T-helper 1 cell treated with Interleukin-12 subunit alpha and Interleukin-12 subunit beta and Interleukin-4 antibody, amounts not matched to agents 30 μg/mL and 1 μg/mL, for 36 hours (primary cell): ENCODE data around the gene NPAS3.

Experiments
- H3K27ac Mint-ChIP-seq: one replicate; pipeline ENCODE4 v1.8.0; 2021; ENCODE audit warnings: mild to moderate bottlenecking, mixed read lengths
- H3K27me3 Mint-ChIP-seq: one replicate; pipeline ENCODE4 v1.8.0; 2021; ENCODE audit warnings: low read depth, mixed read lengths
- H3K36me3 Mint-ChIP-seq: one replicate; pipeline ENCODE4 v1.8.0; 2021; ENCODE audit warnings: low read depth, mixed read lengths
- H3K4me1 Mint-ChIP-seq: one replicate; pipeline ENCODE4 v1.8.0; 2021; ENCODE audit warnings: low read depth, mixed read lengths
- H3K4me3 Mint-ChIP-seq: one replicate; pipeline ENCODE4 v1.8.0; 2021; ENCODE audit warnings: mild to moderate bottlenecking, moderate library complexity, mixed read lengths
- H3K9me3 Mint-ChIP-seq: one replicate; pipeline ENCODE4 v1.8.0; 2021; ENCODE audit warnings: mixed read lengths

NPAS3 gene

DNA sequence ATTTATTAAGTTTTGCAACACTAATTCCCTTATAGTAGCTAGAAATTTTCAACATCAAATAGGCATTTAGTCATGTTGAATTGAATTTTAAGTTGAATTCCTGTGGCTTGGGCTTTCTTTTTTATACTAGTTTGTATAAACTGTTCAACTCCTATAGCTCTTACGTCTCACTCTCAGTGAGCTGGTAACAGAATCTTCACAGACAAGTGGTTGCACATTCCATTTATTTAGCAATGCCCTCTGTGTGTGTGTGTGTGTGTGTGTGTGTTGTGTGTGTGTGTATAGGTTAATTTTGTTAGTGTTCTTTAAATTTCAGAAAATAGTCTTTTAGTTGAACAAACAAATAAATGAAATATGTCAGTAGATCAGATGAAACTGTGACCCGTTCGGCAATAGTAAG, 425.0 kb downstream of the NPAS3 start:
- no peaks in the 10 kb centered on the region for H3K9me3 Mint-ChIP-seq
- no peaks in the 10 kb centered on the region for H3K27me3 Mint-ChIP-seq
- no peak overlapping the region for H3K27ac Mint-ChIP-seq
- no peaks in the 10 kb centered on the region for H3K36me3 Mint-ChIP-seq
- H3K4me1 Mint-ChIP-seq, result no peaks in the 10 kb centered on the region
- H3K4me3 Mint-ChIP-seq, result no peak overlapping the region

DNA sequence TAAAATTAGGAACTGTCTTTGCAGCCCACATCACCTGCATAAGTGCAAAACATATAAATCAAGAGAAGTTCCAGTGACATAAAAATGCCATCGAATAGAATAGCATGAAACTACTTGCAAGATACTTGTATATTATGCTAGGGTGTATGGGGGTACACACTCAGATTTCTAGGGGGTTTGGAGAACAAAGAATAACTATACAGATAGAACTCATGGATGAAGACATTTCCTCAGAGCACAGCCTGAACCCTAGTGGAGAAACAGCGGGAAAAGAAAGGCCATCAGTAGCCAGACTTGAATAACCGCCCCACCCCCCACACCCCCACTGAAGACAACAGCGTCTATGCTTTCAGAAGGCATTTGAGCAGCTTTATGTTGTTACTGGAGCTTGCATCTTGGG, 425.8 kb downstream of the NPAS3 start:
- H3K9me3 Mint-ChIP-seq, result no peaks in the 10 kb centered on the region
- no peaks in the 10 kb centered on the region for H3K36me3 Mint-ChIP-seq
- no peak overlapping the region for H3K27ac Mint-ChIP-seq
- no peak overlapping the region for H3K4me3 Mint-ChIP-seq
- H3K4me1 Mint-ChIP-seq, result no peaks in the 10 kb centered on the region
- no peaks in the 10 kb centered on the region for H3K27me3 Mint-ChIP-seq

DNA sequence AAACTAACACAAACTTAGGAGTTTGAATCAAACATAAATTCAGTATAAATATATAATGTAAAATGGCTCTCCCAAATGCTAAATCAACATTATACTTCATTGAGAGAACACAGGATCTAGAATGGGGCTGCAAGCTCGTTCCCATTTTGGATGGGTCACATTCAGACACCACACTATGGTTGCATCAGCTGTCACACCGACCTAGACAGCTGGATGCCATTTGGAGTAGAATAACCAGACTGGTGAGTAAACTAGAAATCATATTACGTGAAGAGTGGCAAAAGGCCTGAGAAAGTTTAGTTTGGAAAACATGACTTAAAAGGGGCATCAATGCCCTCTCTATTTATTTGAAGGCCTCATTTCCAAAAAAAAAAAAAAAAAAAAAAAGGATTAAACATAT, 430.4 kb downstream of the NPAS3 start:
- Mint-ChIP-seq H3K4me3 (no peak overlapping the region), H3K36me3 (no peaks in the 10 kb centered on the region), H3K27ac (no peak overlapping the region), H3K9me3 (no peaks in the 10 kb centered on the region), H3K27me3 (no peaks in the 10 kb centered on the region), H3K4me1 (no peaks in the 10 kb centered on the region)

DNA sequence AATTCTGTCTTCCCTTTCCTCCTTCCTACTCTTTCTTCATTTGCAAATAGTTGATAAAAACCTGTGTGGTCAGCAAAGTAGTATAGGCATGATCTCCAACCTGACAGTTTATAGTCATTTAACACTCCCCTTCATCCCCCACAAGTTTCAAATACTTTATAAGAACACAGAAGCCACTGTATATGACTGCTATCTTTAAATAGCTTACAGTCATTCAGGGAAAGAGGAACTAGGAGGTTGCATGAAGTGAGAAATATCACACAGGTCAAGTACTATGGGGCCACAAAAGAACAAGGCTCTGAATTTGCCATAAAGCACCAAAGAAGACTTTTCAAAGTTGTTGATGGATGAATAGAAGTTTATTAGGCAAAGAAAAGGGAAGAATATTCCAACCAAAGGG, 431.3 kb downstream of the NPAS3 start:
- no peaks in the 10 kb centered on the region for H3K9me3 Mint-ChIP-seq
- H3K27ac Mint-ChIP-seq, result no peak overlapping the region
- H3K4me1 Mint-ChIP-seq, result no peaks in the 10 kb centered on the region
- no peak overlapping the region for H3K4me3 Mint-ChIP-seq
- no peaks in the 10 kb centered on the region for H3K36me3 Mint-ChIP-seq
- no peaks in the 10 kb centered on the region for H3K27me3 Mint-ChIP-seq

DNA sequence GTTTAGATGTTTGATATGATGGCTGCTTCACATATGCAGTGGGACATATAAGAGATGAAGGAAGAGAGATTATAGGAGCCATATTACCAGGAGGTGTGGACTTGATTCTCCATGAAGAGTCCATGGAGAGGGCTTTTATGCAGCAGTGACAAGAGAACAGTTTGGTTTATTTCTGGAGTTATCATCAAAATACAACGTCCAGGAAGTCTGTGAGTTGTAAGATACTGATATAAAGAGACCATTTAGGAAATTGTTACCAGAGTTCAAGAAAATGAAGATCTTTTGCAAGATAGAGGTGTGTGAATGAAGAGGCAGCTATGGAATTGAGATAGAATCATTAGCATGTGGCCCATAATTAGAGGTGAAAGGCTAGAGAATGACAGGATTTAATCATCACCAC, 431.7 kb downstream of the NPAS3 start:
- H3K9me3 Mint-ChIP-seq, result no peaks in the 10 kb centered on the region
- no peaks in the 10 kb centered on the region for H3K27me3 Mint-ChIP-seq
- H3K36me3 Mint-ChIP-seq, result no peaks in the 10 kb centered on the region

DNA sequence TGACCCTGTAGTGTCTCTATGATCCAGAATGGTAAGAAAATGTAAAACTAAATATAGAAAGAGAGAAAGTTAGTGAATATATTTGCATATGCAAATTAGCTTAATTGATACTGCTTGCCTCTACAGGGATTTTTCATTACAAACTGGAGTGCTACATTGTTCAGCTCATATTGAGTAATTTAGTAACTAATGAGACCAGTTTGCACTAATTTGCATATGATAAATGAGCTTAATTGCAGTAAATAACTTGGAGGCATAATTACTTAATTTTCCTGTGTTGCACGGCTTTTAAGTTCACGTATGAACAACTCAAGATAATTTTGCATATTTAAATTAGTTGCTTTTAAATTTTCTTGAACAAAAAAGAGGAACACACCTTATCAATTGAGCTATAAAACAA, 436.5 kb downstream of the NPAS3 start:
- H3K4me1 Mint-ChIP-seq, result no peaks in the 10 kb centered on the region
- H3K4me3 Mint-ChIP-seq, result no peak overlapping the region

More for the DNA sequence above, 431.7 kb downstream of the NPAS3 start:
- no peak overlapping the region for H3K27ac Mint-ChIP-seq
- no peak overlapping the region for H3K4me3 Mint-ChIP-seq
- H3K4me1 Mint-ChIP-seq, result no peaks in the 10 kb centered on the region

DNA sequence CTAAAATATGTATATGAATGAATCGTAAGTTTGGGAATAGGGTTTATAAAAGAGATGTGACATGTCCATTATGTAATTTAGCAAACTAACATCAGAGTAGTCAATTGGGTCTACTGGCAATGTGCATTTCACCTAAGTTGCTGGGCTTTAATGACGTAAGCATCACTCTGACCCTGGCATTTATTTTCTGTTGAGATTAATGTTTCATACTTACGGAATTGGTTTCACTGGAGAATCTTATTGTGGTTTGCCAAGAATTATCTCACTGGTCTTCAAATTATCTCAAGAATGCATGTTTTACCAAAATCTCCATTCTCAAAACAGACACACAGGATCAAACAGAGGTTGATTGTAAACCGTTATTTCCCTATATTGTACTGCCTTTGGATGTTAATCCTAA, 437.1 kb downstream of the NPAS3 start:
- Mint-ChIP-seq H3K27ac (no peak overlapping the region), H3K9me3 (no peaks in the 10 kb centered on the region), H3K36me3 (no peaks in the 10 kb centered on the region), H3K4me1 (no peaks in the 10 kb centered on the region), H3K27me3 (no peaks in the 10 kb centered on the region), H3K4me3 (no peak overlapping the region)

More for the DNA sequence above, 436.5 kb downstream of the NPAS3 start:
- Mint-ChIP-seq H3K36me3 (no peaks in the 10 kb centered on the region), H3K27ac (no peak overlapping the region), H3K9me3 (no peaks in the 10 kb centered on the region), H3K27me3 (no peaks in the 10 kb centered on the region)

DNA sequence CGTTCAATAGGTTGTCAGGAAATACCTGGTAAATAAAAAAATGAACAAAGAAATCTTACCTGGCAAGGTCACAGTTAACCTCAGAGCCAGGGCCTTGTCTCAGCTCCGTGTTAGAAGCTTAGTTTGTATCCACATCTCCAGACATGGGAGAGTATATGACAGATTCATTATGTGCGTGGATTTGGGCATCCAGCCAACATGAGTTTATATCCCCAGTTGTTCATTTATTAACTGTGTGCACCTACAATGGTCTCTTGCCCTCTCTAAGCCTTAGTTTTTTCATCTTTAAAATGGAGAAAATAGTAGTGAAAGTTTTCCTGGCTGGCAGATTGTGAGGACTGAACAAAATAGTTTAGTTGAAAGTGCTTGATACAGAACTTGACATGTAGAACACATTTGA, 437.8 kb downstream of the NPAS3 start:
- H3K4me3 Mint-ChIP-seq, result no peak overlapping the region
- H3K9me3 Mint-ChIP-seq, result no peaks in the 10 kb centered on the region
- no peaks in the 10 kb centered on the region for H3K4me1 Mint-ChIP-seq
- H3K36me3 Mint-ChIP-seq, result no peaks in the 10 kb centered on the region
- H3K27ac Mint-ChIP-seq, result no peak overlapping the region
- H3K27me3 Mint-ChIP-seq, result no peaks in the 10 kb centered on the region

DNA sequence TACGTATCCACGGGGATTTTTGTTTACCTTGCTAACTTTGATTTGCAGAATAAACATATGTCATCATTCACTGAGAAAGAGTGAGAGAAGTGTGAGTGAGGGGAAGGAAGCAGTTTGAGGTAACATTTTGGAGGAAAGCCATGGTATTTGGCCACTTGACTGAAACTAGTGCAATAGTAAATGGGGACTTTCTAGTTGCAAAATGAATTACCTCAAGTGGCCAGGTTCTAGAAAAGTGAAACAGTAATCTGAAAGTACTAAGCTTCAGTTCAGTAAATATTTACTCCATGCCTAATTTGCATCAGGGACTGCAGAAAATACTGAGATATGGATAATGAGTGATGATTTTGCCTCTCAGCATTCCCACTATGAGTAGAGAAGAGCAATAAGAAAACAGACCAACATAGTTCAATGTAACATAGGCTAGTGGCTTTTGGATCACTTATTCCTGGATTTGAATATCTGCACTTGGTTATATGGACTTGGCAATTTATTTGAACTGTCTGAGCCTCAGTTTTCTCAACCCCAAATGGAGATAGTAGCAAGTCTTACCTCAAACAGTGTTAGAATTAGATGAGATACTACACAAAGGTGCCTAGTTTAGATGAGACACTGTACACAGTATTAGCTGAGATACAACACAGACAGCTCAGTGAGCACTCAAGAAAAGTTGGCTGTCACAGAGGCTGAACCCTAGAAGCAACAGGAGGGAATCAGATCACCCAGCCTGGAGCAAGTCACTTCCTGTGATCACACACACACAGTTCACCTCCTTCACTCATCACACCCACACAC, 439.1 kb downstream of the NPAS3 start:
- H3K27me3 Mint-ChIP-seq, result no peaks in the 10 kb centered on the region
- no peaks in the 10 kb centered on the region for H3K36me3 Mint-ChIP-seq
- H3K9me3 Mint-ChIP-seq, result no peaks in the 10 kb centered on the region
- H3K4me3 Mint-ChIP-seq, result no peak overlapping the region
- H3K27ac Mint-ChIP-seq, result no peak overlapping the region
- H3K4me1 Mint-ChIP-seq, result no peaks in the 10 kb centered on the region

DNA sequence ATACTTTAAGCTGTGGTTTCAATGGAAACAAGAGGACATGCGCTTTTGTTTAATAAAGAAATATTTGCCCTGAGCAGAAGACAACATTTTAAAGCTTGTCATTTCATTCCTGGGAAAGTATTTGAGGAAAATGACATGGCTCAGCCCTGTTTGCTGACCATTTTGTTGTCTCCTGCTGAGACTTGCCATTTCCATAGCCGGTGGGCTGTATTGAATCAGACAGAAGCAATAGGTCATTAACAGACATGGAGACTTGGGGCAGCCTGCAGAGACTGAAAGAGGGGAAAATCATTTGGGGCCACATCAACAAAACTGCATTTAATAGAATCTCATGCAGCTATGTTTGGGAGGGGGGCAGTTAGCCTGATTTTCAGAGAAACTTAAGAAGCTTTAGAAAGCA, 443.0 kb downstream of the NPAS3 start:
- H3K36me3 Mint-ChIP-seq, result no peaks in the 10 kb centered on the region

DNA sequence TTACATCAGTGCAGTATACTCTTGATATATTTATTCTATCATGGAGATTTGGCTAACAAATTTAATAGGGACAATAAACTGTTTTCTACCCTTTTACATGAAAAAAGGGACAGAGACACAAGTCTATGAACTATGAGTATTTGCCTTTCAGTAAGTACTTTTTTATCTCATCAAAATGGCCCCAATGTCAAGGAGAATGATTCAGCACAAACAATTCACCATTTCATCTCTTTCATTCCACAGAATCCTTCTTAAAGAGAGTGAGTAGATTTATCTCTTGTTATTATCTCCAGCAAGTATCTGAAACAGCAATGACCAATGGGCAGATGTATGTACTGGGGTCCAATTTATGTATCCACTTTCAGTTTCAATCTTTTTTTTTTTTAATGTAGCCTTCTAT, 447.5 kb downstream of the NPAS3 start:
- H3K9me3 Mint-ChIP-seq, result no peaks in the 10 kb centered on the region
- H3K4me3 Mint-ChIP-seq, result no peak overlapping the region
- no peak overlapping the region for H3K27ac Mint-ChIP-seq
- no peaks in the 10 kb centered on the region for H3K27me3 Mint-ChIP-seq
- H3K36me3 Mint-ChIP-seq, result no peaks in the 10 kb centered on the region
- H3K4me1 Mint-ChIP-seq, result no peaks in the 10 kb centered on the region

More for the DNA sequence above, 443.0 kb downstream of the NPAS3 start:
- Mint-ChIP-seq H3K4me3 (no peak overlapping the region), H3K4me1 (no peaks in the 10 kb centered on the region), H3K27ac (no peak overlapping the region), H3K9me3 (no peaks in the 10 kb centered on the region), H3K27me3 (no peaks in the 10 kb centered on the region)

DNA sequence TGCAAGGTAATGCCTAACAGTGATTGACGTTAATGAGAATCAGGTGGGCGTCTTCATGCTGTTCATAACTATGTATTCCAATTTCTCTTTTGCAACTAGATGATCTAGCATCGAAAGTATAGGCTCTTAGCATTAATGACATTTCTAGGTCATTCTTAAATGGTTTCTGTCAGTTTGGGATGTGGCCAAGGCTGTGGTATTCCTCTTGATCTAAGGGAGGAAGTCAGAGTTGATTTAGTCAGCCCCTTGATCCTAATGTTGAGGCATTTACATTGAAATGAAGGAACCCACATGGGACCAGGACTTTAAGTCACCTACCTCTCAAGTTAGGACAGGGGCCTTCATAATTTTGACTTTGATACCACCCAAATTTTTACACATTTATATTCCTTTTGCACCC, 448.1 kb downstream of the NPAS3 start:
- no peaks in the 10 kb centered on the region for H3K27me3 Mint-ChIP-seq
- no peaks in the 10 kb centered on the region for H3K4me1 Mint-ChIP-seq
- no peak overlapping the region for H3K4me3 Mint-ChIP-seq

DNA sequence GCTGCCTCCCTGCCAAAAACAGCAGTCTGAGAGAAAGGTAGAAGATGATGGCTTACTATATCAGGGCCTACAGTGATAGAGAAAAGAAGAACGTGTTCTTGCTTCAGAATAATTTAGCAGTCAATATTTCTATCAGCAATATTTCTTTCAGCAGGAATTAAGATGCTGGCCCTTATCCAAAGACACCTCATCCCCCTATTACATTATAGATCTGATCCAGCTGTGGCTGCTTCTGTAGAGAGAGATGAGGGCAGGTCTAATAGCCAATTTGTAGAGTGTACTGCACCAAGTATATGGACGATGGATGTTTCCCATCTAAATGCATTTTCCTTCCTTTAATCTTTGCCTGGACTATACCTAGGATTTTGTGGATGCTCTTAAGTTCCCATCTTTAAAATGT, 451.7 kb downstream of the NPAS3 start:
- Mint-ChIP-seq H3K9me3 (no peaks in the 10 kb centered on the region), H3K36me3 (no peaks in the 10 kb centered on the region), H3K4me3 (no peak overlapping the region), H3K27me3 (no peaks in the 10 kb centered on the region), H3K27ac (no peak overlapping the region), H3K4me1 (no peaks in the 10 kb centered on the region)

More for the DNA sequence above, 448.1 kb downstream of the NPAS3 start:
- Mint-ChIP-seq H3K27ac (no peak overlapping the region), H3K36me3 (no peaks in the 10 kb centered on the region), H3K9me3 (no peaks in the 10 kb centered on the region)

DNA sequence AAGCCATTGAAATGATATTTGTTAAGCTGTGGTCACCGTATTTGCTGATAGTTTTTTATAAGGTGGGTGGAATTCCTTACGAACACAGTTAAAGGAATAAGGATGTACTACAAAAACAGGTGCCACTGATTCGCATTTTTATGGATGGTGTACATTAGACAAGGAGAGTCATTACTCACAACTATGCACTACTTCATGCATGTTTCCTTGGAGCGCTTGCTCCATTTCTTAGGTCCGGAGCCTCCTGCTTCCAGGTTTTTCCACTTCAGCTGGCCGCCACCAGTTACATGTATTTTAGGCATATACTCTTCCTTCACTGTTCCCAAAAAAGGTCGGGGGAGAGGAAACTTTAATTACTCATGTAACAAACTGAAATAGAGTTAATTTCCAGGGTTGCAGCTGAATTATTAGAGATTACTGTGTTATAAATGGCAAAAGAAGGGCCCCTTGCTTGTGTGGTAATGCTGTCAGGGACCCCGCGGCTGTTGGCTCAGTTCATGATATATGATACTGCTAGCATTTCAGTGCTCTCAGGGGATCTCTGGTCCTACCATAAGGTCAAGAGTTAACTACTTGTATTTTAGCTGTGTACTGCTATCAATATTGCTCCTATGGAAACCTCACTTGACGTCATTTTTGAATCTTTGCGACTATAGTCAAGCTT, 454.7 kb downstream of the NPAS3 start:
- no peak overlapping the region for H3K4me3 Mint-ChIP-seq
- no peaks in the 10 kb centered on the region for H3K9me3 Mint-ChIP-seq
- H3K27me3 Mint-ChIP-seq, result no peaks in the 10 kb centered on the region
- H3K4me1 Mint-ChIP-seq, result no peaks in the 10 kb centered on the region
- no peak overlapping the region for H3K27ac Mint-ChIP-seq
- H3K36me3 Mint-ChIP-seq, result no peaks in the 10 kb centered on the region

DNA sequence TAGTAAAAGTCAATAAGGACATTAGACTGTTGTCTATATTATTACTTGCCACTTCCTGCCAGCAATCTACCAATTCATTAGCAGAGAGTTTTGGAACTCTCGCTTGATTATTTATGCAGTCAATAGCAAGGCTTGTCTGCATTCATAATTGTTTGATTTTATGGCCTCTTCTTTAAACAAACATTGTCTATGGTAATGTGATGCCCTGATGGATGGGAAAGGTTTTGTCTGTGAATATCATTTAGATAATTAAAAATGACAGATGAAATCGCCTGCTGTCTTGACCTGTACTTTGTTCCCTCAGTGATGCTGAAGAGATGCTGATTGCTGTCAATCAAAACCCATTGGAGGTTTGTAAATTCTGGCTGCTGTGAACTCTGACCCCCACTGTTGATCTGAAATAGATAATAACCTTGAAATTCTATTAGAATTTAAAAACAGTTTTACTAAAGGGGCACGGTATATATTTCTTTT, 455.3 kb downstream of the NPAS3 start:
- H3K27ac Mint-ChIP-seq, result no peak overlapping the region
- H3K27me3 Mint-ChIP-seq, result no peaks in the 10 kb centered on the region
- H3K36me3 Mint-ChIP-seq, result no peaks in the 10 kb centered on the region
- H3K4me1 Mint-ChIP-seq, result no peaks in the 10 kb centered on the region
- no peaks in the 10 kb centered on the region for H3K9me3 Mint-ChIP-seq
- H3K4me3 Mint-ChIP-seq, result no peak overlapping the region
